M059J (cell line): ENCODE results near the gene CMTR1. TPM values are rescaled to one million over a fixed set of nuclear protein-coding genes. Genes with fewer than 3 reads are reported as not detected.

ENCODE experiments used
- total RNA-seq: library from RNA; depleted of rRNA; stranded (reverse); fragments of >200 nt; shearing (Covaris generic); gene quantifications from 2 replicates; pipeline ENCODE4 v1.2.3, GENCODE V29; 2014; rRNA removed

The CMTR1 gene
- total RNA-seq, 1 experiment from 2014 or later = 81.1 TPM

Other genes starting within 250 kb of the CMTR1 start
- 10.7 and 13.9 TPM in 2 replicates for gene TBC1D22B, start 175.4 kb upstream of the CMTR1 start, total RNA-seq
- 1.3 and 1.4 TPM in 2 replicates for gene TMEM217, start 175.1 kb upstream of the CMTR1 start, total RNA-seq
- gene RNF8, start 79.2 kb upstream of the CMTR1 start, total RNA-seq = 48.7 and 58.4 TPM in 2 replicates
- 61.9 and 87.7 TPM in 2 replicates for gene CCDC167, start 66.7 kb downstream of the CMTR1 start, total RNA-seq